ENCODE measurements around the gene SLC25A23.

The SLC25A23 gene

GRCh38 chr19:6412447-6413091 is 47.0 kb downstream of the SLC25A23 start:
- WGBS, 2 donors (ENCODE audit: extremely low coverage in 2 of 2, insufficient read length in 2 of 2, insufficient replicate concordance in 1 of 2) = no CpG with 5 or more reads among the region's 15 CpGs
- peaks cover 21% of the 10 kb centered on the region for H3K79me1 ChIP-seq (ENCODE audit: low read depth, low read length)
- H2BK15ac ChIP-seq (ENCODE audit: low read length) = no peak overlapping the region
- peaks cover 30 to 51% of the 10 kb centered on the region in 2 donors for H3K36me3 ChIP-seq (replicated peaks in 1 of 2; ENCODE audit: control insufficient read depth in 2 of 2, insufficient read depth in 2 of 2, low read length in 2 of 2)
- DNase-seq (ENCODE audit: low spot score) = no peak
- no peak overlapping the region for H2AK5ac ChIP-seq (ENCODE audit: low read depth, low read length)
- H3K4me2 ChIP-seq (ENCODE audit: insufficient read depth, low read length, poor library complexity, severe bottlenecking) = no peak overlapping the region
- no peaks in the 10 kb centered on the region for H3K4me1 ChIP-seq (ENCODE audit: control insufficient read depth in 2 of 2, insufficient read depth in 1 of 2, low read depth in 1 of 2, low read length in 2 of 2)
- H3K14ac ChIP-seq (ENCODE audit: low read length) = no peak overlapping the region
- peak overlapping the region; percentile 4 for H3K23ac ChIP-seq (ENCODE audit: low read depth, low read length, poor library complexity)
- no peak overlapping the region for H3K4ac ChIP-seq (ENCODE audit: low read length)
- no peak overlapping the region for H2BK5ac ChIP-seq (ENCODE audit: low read length)
- H4K8ac ChIP-seq (ENCODE audit: low read depth, low read length) = no peak overlapping the region
- H3K18ac ChIP-seq (ENCODE audit: low read length) = peak overlapping the region; percentile 72
- no peak overlapping the region for H2BK12ac ChIP-seq (ENCODE audit: low read length)
- H4K91ac ChIP-seq (ENCODE audit: low read depth, low read length, poor library complexity) = no peak overlapping the region
- H3K27ac ChIP-seq (replicated peaks; ENCODE audit: low read length) = peak overlapping the region; percentile 5
- no peak overlapping the region for H2BK120ac ChIP-seq (ENCODE audit: low read depth, low read length)
- H3K4me3 ChIP-seq (ENCODE audit: low read length in 2 of 2) = no peak overlapping the region
- H3K27me3 ChIP-seq (ENCODE audit: control insufficient read depth in 3 of 3, insufficient read depth in 3 of 3, low read depth in 1 of 3, low read length in 3 of 3) = no peaks in the 10 kb centered on the region
- H2AFZ ChIP-seq (ENCODE audit: low read length) = no peak overlapping the region
- H3K9ac ChIP-seq (ENCODE audit: low read depth, low read length, poor library complexity) = peak overlapping the region; percentile 25
- H3K9me3 ChIP-seq (replicated peaks in 1 of 2; ENCODE audit: control insufficient read depth in 2 of 2, insufficient read depth in 1 of 2, low read depth in 1 of 2, low read length in 2 of 2) = no peaks in the 10 kb centered on the region

GRCh38 chr19:6412061-6412446 is 47.5 kb downstream of the SLC25A23 start:
- Histone ChIP-seq H3K27me3 (ENCODE audit: control insufficient read depth in 3 of 3, insufficient read depth in 3 of 3, low read depth in 1 of 3, low read length in 3 of 3) (no peaks in the 10 kb centered on the region), H4K8ac (ENCODE audit: low read depth, low read length) (no peak overlapping the region), H3K4me1 (ENCODE audit: control insufficient read depth in 2 of 2, insufficient read depth in 1 of 2, low read depth in 1 of 2, low read length in 2 of 2) (no peaks in the 10 kb centered on the region), H3K79me1 (ENCODE audit: low read depth, low read length) (peaks cover 18% of the 10 kb centered on the region), H2BK5ac (ENCODE audit: low read length) (no peak overlapping the region), H3K4ac (ENCODE audit: low read length) (no peak overlapping the region), H3K9ac (ENCODE audit: low read depth, low read length, poor library complexity) (no peak overlapping the region), H3K9me3 (replicated peaks in 1 of 2; ENCODE audit: control insufficient read depth in 2 of 2, insufficient read depth in 1 of 2, low read depth in 1 of 2, low read length in 2 of 2) (no peaks in the 10 kb centered on the region), H3K18ac (ENCODE audit: low read length) (peak overlapping the region; percentile 72), H2BK120ac (ENCODE audit: low read depth, low read length) (no peak overlapping the region), H3K4me3 (ENCODE audit: low read length in 2 of 2) (no peak overlapping the region), H3K27ac (replicated peaks; ENCODE audit: low read length) (no peak overlapping the region), H3K36me3 (replicated peaks in 1 of 2; ENCODE audit: control insufficient read depth in 2 of 2, insufficient read depth in 2 of 2, low read length in 2 of 2) (peaks cover 25 to 46% of the 10 kb centered on the region in 2 donors), H3K14ac (ENCODE audit: low read length) (no peak overlapping the region), H2AFZ (ENCODE audit: low read length) (no peak overlapping the region), H4K91ac (ENCODE audit: low read depth, low read length, poor library complexity) (no peak overlapping the region), H3K4me2 (ENCODE audit: insufficient read depth, low read length, poor library complexity, severe bottlenecking) (no peak overlapping the region), H2BK15ac (ENCODE audit: low read length) (no peak overlapping the region), H2BK12ac (ENCODE audit: low read length) (no peak overlapping the region), H2AK5ac (ENCODE audit: low read depth, low read length) (peak overlapping the region; percentile 13), H3K23ac (ENCODE audit: low read depth, low read length, poor library complexity) (peak overlapping the region; percentile 53)
- DNase-seq (ENCODE audit: low spot score) = no peak
- no CpG with 5 or more reads among the region's 12 CpGs for WGBS, 2 donors (ENCODE audit: extremely low coverage in 2 of 2, insufficient read length in 2 of 2, insufficient replicate concordance in 1 of 2)

GRCh38 chr19:6409346-6409745 is 50.2 kb downstream of the SLC25A23 start:
- WGBS, 2 donors (ENCODE audit: extremely low coverage in 2 of 2, insufficient read length in 2 of 2, insufficient replicate concordance in 1 of 2) = no CpG with 5 or more reads among the region's 6 CpGs
- Histone ChIP-seq H2BK120ac (ENCODE audit: low read depth, low read length) (no peak overlapping the region), H3K9ac (ENCODE audit: low read depth, low read length, poor library complexity) (no peak overlapping the region), H3K36me3 (replicated peaks in 1 of 2; ENCODE audit: control insufficient read depth in 2 of 2, insufficient read depth in 2 of 2, low read length in 2 of 2) (peaks cover 4 to 21% of the 10 kb centered on the region in 2 donors), H3K4me3 (ENCODE audit: low read length in 2 of 2) (no peak overlapping the region), H3K9me3 (replicated peaks in 1 of 2; ENCODE audit: control insufficient read depth in 2 of 2, insufficient read depth in 1 of 2, low read depth in 1 of 2, low read length in 2 of 2) (no peaks in the 10 kb centered on the region), H3K23ac (ENCODE audit: low read depth, low read length, poor library complexity) (no peak overlapping the region), H3K4ac (ENCODE audit: low read length) (no peak overlapping the region), H2BK12ac (ENCODE audit: low read length) (no peak overlapping the region), H2BK15ac (ENCODE audit: low read length) (no peak overlapping the region), H2BK5ac (ENCODE audit: low read length) (no peak overlapping the region), H2AFZ (ENCODE audit: low read length) (no peak overlapping the region), H4K91ac (ENCODE audit: low read depth, low read length, poor library complexity) (no peak overlapping the region), H3K79me1 (ENCODE audit: low read depth, low read length) (peaks cover 3% of the 10 kb centered on the region), H4K8ac (ENCODE audit: low read depth, low read length) (no peak overlapping the region), H2AK5ac (ENCODE audit: low read depth, low read length) (no peak overlapping the region), H3K27ac (replicated peaks; ENCODE audit: low read length) (no peak overlapping the region), H3K14ac (ENCODE audit: low read length) (no peak overlapping the region), H3K18ac (ENCODE audit: low read length) (no peak overlapping the region), H3K4me2 (ENCODE audit: insufficient read depth, low read length, poor library complexity, severe bottlenecking) (no peak overlapping the region), H3K4me1 (ENCODE audit: control insufficient read depth in 2 of 2, insufficient read depth in 1 of 2, low read depth in 1 of 2, low read length in 2 of 2) (no peaks in the 10 kb centered on the region), H3K27me3 (ENCODE audit: control insufficient read depth in 3 of 3, insufficient read depth in 3 of 3, low read depth in 1 of 3, low read length in 3 of 3) (no peaks in the 10 kb centered on the region)
- DNase-seq (ENCODE audit: low spot score) = no peak

- no peak overlapping the region for H4K91ac ChIP-seq (ENCODE audit: low read depth, low read length, poor library complexity)
- no CpG with 5 or more reads among the region's 5 CpGs for WGBS, 2 donors (ENCODE audit: extremely low coverage in 2 of 2, insufficient read length in 2 of 2, insufficient replicate concordance in 1 of 2)
- H2BK12ac ChIP-seq (ENCODE audit: low read length) = no peak overlapping the region
- no peaks in the 10 kb centered on the region for H3K36me3 ChIP-seq (replicated peaks in 1 of 2; ENCODE audit: control insufficient read depth in 2 of 2, insufficient read depth in 2 of 2, low read length in 2 of 2)
- H3K4me3 ChIP-seq (ENCODE audit: low read length in 2 of 2) = no peak overlapping the region
- H2AK5ac ChIP-seq (ENCODE audit: low read depth, low read length) = no peak overlapping the region
- no peak overlapping the region for H3K4ac ChIP-seq (ENCODE audit: low read length)
- no peak overlapping the region for H3K23ac ChIP-seq (ENCODE audit: low read depth, low read length, poor library complexity)
- no peaks in the 10 kb centered on the region for H3K27me3 ChIP-seq (ENCODE audit: control insufficient read depth in 3 of 3, insufficient read depth in 3 of 3, low read depth in 1 of 3, low read length in 3 of 3)
- H3K4me2 ChIP-seq (ENCODE audit: insufficient read depth, low read length, poor library complexity, severe bottlenecking) = no peak overlapping the region
- H3K14ac ChIP-seq (ENCODE audit: low read length) = no peak overlapping the region
- DNase-seq (ENCODE audit: low spot score) = no peak
- no peaks in the 10 kb centered on the region for H3K9me3 ChIP-seq (replicated peaks in 1 of 2; ENCODE audit: control insufficient read depth in 2 of 2, insufficient read depth in 1 of 2, low read depth in 1 of 2, low read length in 2 of 2)
- H3K4me1 ChIP-seq (ENCODE audit: control insufficient read depth in 2 of 2, insufficient read depth in 1 of 2, low read depth in 1 of 2, low read length in 2 of 2) = peaks cover 4 to 12% of the 10 kb centered on the region in 2 donors
- H2AFZ ChIP-seq (ENCODE audit: low read length) = no peak overlapping the region
- no peaks in the 10 kb centered on the region for H3K79me1 ChIP-seq (ENCODE audit: low read depth, low read length)
- no peak overlapping the region for H2BK120ac ChIP-seq (ENCODE audit: low read depth, low read length)
- no peak overlapping the region for H2BK15ac ChIP-seq (ENCODE audit: low read length)
- no peak overlapping the region for H3K27ac ChIP-seq (replicated peaks; ENCODE audit: low read length)
- no peak overlapping the region for H4K8ac ChIP-seq (ENCODE audit: low read depth, low read length)
- H3K18ac ChIP-seq (ENCODE audit: low read length) = no peak overlapping the region
- no peak overlapping the region for H3K9ac ChIP-seq (ENCODE audit: low read depth, low read length, poor library complexity)
- no peak overlapping the region for H2BK5ac ChIP-seq (ENCODE audit: low read length)
Observed at GRCh38 chr19:6406401-6406800, 53.2 kb downstream of the SLC25A23 start.
